Panc1 (cell line): ENCODE data around the gene HFE. TPM values are rescaled to one million over a fixed set of nuclear protein-coding genes. Genes with fewer than 3 reads are reported as not detected.

ENCODE experiments used
- ATAC-seq: fragments of 200-7000 bp; cut with Tn5 transposase; 2 replicates; pipeline ENCODE4 v1.9.1; 2020; ENCODE audit warnings: mild to moderate bottlenecking, moderate library complexity
- Bru-seq: library from RNA; stranded (reverse); fragments of 400-500 nt; gene quantifications from one replicate; lab custom pipeline; 2021; lab: Mats Ljungman, UMichigan
- BruChase-seq, 2 experiments: library from RNA; stranded (reverse); fragments of 400-500 nt; gene quantifications; one replicate each; lab custom pipeline; 2021; lab: Mats Ljungman, UMichigan
- BruUV-seq: library from RNA; stranded (reverse); fragments of 400-500 nt; replicated peaks from 2 replicates; lab custom pipeline; 2021; lab: Mats Ljungman, UMichigan
- CTCF ChIA-PET: fragments of 300-600 bp; sonication (Branson Sonifier 250); formaldehyde crosslinking; loops from one replicate; lab custom pipeline; 2022; ENCODE audit warnings: antibody characterized with exemption; lab: Charles Lee
- POLR2A ChIA-PET: fragments of 300-600 bp; sonication (Branson Sonifier 250); formaldehyde crosslinking; loops from one replicate; lab custom pipeline; 2022; ENCODE audit warnings: antibody characterized with exemption; lab: Charles Lee
- DNase-seq: peaks from one replicate; pipeline ENCODE4 v3.0.0-alpha.2; 2010; ENCODE audit warnings: low read depth, low spot score
- H3K27ac ChIP-seq: 2 replicates; pipeline ENCODE4 v1.5.1; 2011; ENCODE audit warnings: mild to moderate bottlenecking, low read length, inconsistent platforms
- H3K27me3 ChIP-seq: fragments of 200-500 bp; sonication (Bioruptor generic); 2 replicates; pipeline ENCODE4 v1.6.0; 2014; ENCODE audit warnings: low read length, inconsistent platforms; ENCODE audit not compliant: control insufficient read depth, insufficient read depth
- H3K36me3 ChIP-seq: fragments of 200-500 bp; sonication (Bioruptor generic); 2 replicates; pipeline ENCODE4 v1.5.1; 2014; ENCODE audit warnings: inconsistent platforms, mild to moderate bottlenecking, low read length, moderate library complexity; ENCODE audit not compliant: control insufficient read depth, insufficient read depth
- H3K4me1 ChIP-seq: 2 replicates; pipeline ENCODE4 v1.5.1; 2011; ENCODE audit warnings: inconsistent platforms, mild to moderate bottlenecking, low read length, moderate library complexity; ENCODE audit not compliant: control insufficient read depth, insufficient read depth
- H3K4me3 ChIP-seq, 2 experiments: 2 replicates each; pipeline ENCODE4 v1.5.1; 2011 to 2012; ENCODE audit warnings: low read depth in 2 of 2, low read length in 2 of 2, mild to moderate bottlenecking in 2 of 2, inconsistent platforms in 1 of 2, moderate library complexity in 1 of 2
- H3K9me3 ChIP-seq: fragments of 200-500 bp; sonication (Bioruptor generic); 2 replicates; pipeline ENCODE4 v1.5.1; 2014; ENCODE audit warnings: low read depth, mild to moderate bottlenecking, inconsistent platforms, low read length, moderate library complexity; ENCODE audit not compliant: control insufficient read depth, insufficient read depth
- POLR2AphosphoS5 ChIP-seq: IDR thresholded peaks from 2 replicates; pipeline ENCODE4 v1.6.1; 2012; ENCODE audit warnings: mild to moderate bottlenecking, low read depth, low read length, moderate library complexity
- REST ChIP-seq, 2 experiments: IDR thresholded peaks; 2 replicates each; pipeline ENCODE4 v1.6.1; 2011 to 2012; ENCODE audit warnings: low read depth in 2 of 2, control low read depth in 1 of 2, low read length in 1 of 2, mild to moderate bottlenecking in 1 of 2, moderate library complexity in 1 of 2; ENCODE audit not compliant: insufficient read depth in 1 of 2
- SIN3A ChIP-seq: IDR thresholded peaks from 2 replicates; pipeline ENCODE4 v1.6.1; 2012; ENCODE audit warnings: low read depth, mild to moderate bottlenecking, low read length, moderate library complexity, borderline replicate concordance; ENCODE audit not compliant: insufficient read depth
- TCF7L2 ChIP-seq: IDR thresholded peaks from 2 replicates; pipeline ENCODE4 v1.6.1; 2011; ENCODE audit warnings: mild to moderate bottlenecking, low read depth, low read length, inconsistent platforms
- in situ Hi-C: cut with HindIII; loops from 2 replicates; pipeline ENCODE4 v1.10.0; 2016; ENCODE audit warnings: low sequenced_read_pairs, low pct_unique_long_range_greater_than_20kb
- intact Hi-C: fragments of 100-400 bp; cut with micrococcal nuclease; formaldehyde crosslinking; loops from one replicate; pipeline ENCODE4 v1.10.0; 2022; ENCODE audit not compliant: unreplicated experiment
- long read RNA-seq: library from polyadenylated mRNA; unstranded; transcript quantifications from one replicate; pipeline ENCODE4 v2.0.0, GENCODE V29; 2021; ENCODE audit not compliant: unreplicated experiment
- polyA plus RNA-seq: library from polyadenylated mRNA; unstranded; fragments of >200 nt; gene quantifications from one replicate; pipeline ENCODE4 v1.2.1, GENCODE V29; 2012; ENCODE audit warnings: missing spikeins; ENCODE audit not compliant: insufficient read length
- total RNA-seq: library from RNA; stranded (reverse); gene quantifications from one replicate; pipeline ENCODE4 v1.2.1, GENCODE V29; 2021; ENCODE audit not compliant: unreplicated experiment
- TF ChIP-seq, protein P1 (sequence below): fragments of 450-650 bp; IDR thresholded peaks from 2 replicates; pipeline ENCODE4 v1.5.1; 2017; ENCODE audit warnings: mild to moderate bottlenecking

The HFE gene, protein sequence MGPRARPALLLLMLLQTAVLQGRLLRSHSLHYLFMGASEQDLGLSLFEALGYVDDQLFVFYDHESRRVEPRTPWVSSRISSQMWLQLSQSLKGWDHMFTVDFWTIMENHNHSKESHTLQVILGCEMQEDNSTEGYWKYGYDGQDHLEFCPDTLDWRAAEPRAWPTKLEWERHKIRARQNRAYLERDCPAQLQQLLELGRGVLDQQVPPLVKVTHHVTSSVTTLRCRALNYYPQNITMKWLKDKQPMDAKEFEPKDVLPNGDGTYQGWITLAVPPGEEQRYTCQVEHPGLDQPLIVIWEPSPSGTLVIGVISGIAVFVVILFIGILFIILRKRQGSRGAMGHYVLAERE
- total RNA-seq (12.1 TPM), Bru-seq, nascent RNA (percentile 54 among the genes with signal in this experiment), BruChase-seq, experiment 1, labeled RNA remaining after a 2-hour chase (percentile 57 among the genes with signal in this experiment), BruChase-seq, experiment 2, labeled RNA remaining after a 6-hour chase (percentile 71 among the genes with signal in this experiment)
- polyA plus RNA-seq: 17.7 TPM
- long read RNA-seq, full-length matches to known transcripts: 2 of 5 reads
- long read RNA-seq, partial matches to known transcripts: 1 of 5 reads
- long read RNA-seq, other reads (novel, unspliced or antisense): 2 of 5 reads

GRCh38 chr6:26087284-26088115, at the start of gene HFE:
Gene HFE (plus strand): TSS chr6:26087429. CDS start chr6:26087441, 12 bp downstream.
- no peaks in the 10 kb centered on the region for H3K9me3 ChIP-seq
- CTCF ChIA-PET: interaction anchor here (0.8 kb wide), 1 partner anchor 10 kb away, joined by 3 read pairs; no protein-coding TSS in a partner anchor
- in situ Hi-C loops: no loop called here

More at GRCh38 chr6:26087284-26088115, at the start of gene HFE:
- Histone ChIP-seq H3K36me3 (no peaks in the 10 kb centered on the region), H3K4me3 (peak within 1 kb of the TSS; percentile 61 to 85), H3K27me3 (no peaks in the 10 kb centered on the region), H3K4me1 (peaks cover 17% of the 10 kb centered on the region; the same call in 1 of the 2 replicates), H3K27ac (peak within 1 kb of the TSS; percentile 96)
- DNase-seq: no peak
- intact Hi-C loops: no loop called here
- BruUV-seq: no TSS peak
- POLR2A ChIA-PET: interaction anchor here (0.9 kb wide), 2 partner anchors 14 to 19 kb away, joined by 3 to 4 read pairs; no protein-coding TSS in a partner anchor
- peak; percentile 80 for ATAC-seq
- TF ChIP-seq POLR2AphosphoS5: no peak
- TF ChIP-seq, protein P1, sequence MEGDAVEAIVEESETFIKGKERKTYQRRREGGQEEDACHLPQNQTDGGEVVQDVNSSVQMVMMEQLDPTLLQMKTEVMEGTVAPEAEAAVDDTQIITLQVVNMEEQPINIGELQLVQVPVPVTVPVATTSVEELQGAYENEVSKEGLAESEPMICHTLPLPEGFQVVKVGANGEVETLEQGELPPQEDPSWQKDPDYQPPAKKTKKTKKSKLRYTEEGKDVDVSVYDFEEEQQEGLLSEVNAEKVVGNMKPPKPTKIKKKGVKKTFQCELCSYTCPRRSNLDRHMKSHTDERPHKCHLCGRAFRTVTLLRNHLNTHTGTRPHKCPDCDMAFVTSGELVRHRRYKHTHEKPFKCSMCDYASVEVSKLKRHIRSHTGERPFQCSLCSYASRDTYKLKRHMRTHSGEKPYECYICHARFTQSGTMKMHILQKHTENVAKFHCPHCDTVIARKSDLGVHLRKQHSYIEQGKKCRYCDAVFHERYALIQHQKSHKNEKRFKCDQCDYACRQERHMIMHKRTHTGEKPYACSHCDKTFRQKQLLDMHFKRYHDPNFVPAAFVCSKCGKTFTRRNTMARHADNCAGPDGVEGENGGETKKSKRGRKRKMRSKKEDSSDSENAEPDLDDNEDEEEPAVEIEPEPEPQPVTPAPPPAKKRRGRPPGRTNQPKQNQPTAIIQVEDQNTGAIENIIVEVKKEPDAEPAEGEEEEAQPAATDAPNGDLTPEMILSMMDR: no peak
- no peak for TF ChIP-seq SIN3A
- TF ChIP-seq TCF7L2: no peak
- TF ChIP-seq REST (IDR thresholded peaks at IDR 0.05; ENCODE audit: insufficient read depth in 1 of 2, low read depth in 2 of 2, low read length in 1 of 2): no peak
